K562 (cell line): ENCODE results near the gene VENTX. TPM values are rescaled to one million over a fixed set of nuclear protein-coding genes. Genes with fewer than 3 reads are reported as not detected.

Experiments used
- CBX1 ChIP-seq: sonication (generic); IDR thresholded peaks from 2 replicates; pipeline ENCODE4 v1.6.1; 2016; ENCODE audit warnings: antibody characterized with exemption, low read depth, mild to moderate bottlenecking
- CCNT2 ChIP-seq: IDR thresholded peaks from 2 replicates; pipeline ENCODE4 v1.6.1; 2011; ENCODE audit warnings: borderline replicate concordance, low read depth, mild to moderate bottlenecking, moderate library complexity, mixed read lengths, low read length; ENCODE audit not compliant: insufficient read length; ENCODE audit errors: extremely low read depth
- ETS1 ChIP-seq: conservative IDR thresholded peaks from 2 replicates; pipeline ENCODE4 v1.6.1; 2011; ENCODE audit warnings: low read depth, mild to moderate bottlenecking, low read length; ENCODE audit not compliant: control insufficient read depth
- ETV5 ChIP-seq: sonication (generic); formaldehyde crosslinking; IDR thresholded peaks from 2 replicates; pipeline ENCODE4 v1.4.0; 2020; ENCODE audit warnings: low read depth, mild to moderate bottlenecking, missing genetic modification reagents
- MTA2 ChIP-seq: fragments of 450-650 bp; IDR thresholded peaks from 2 replicates; pipeline ENCODE4 v1.6.1; 2016; ENCODE audit warnings: low read depth
- NR2C2 ChIP-seq, 2 experiments: fragments of 200-800 bp in 1 of 2; sonication (Bioruptor generic) in 1 of 2; sonication (generic) in 1 of 2; formaldehyde crosslinking in 1 of 2; IDR thresholded peaks; 2 replicates each; pipeline versions ENCODE4 v1.6.1 to v1.8.0; 2016 to 2022; ENCODE audit warnings: mild to moderate bottlenecking in 1 of 2, missing compliant biosample characterization in 1 of 2, missing genetic modification characterization in 1 of 2, missing genetic modification reagents in 1 of 2
- PATZ1 ChIP-seq: fragments of 250-450 bp; sonication (Bioruptor Pico); IDR thresholded peaks from 2 replicates; pipeline ENCODE4 v1.5.0; 2020; ENCODE audit warnings: mild to moderate bottlenecking, borderline replicate concordance
- SRSF1 ChIP-seq: fragments of 200-400 bp; formaldehyde crosslinking; IDR thresholded peaks from 2 replicates; pipeline ENCODE4 v1.6.1; 2017; ENCODE audit warnings: mild to moderate bottlenecking, low read depth, low read length, moderate library complexity
- TBP ChIP-seq: optimal IDR thresholded peaks from 2 replicates; pipeline ENCODE3; 2011; ENCODE audit warnings: low read depth, low read length, improper control_type of control experiment
- USF2 ChIP-seq: sonication (generic); formaldehyde crosslinking; IDR thresholded peaks from 2 replicates; pipeline ENCODE4 v1.5.0; 2020; ENCODE audit warnings: missing genetic modification reagents
- ZBTB43 ChIP-seq: sonication (generic); formaldehyde crosslinking; IDR thresholded peaks from 2 replicates; pipeline ENCODE4 v1.8.0; 2023; ENCODE audit warnings: mild to moderate bottlenecking, missing genetic modification reagents
- ZFX ChIP-seq: sonication (generic); formaldehyde crosslinking; IDR thresholded peaks from 2 replicates; pipeline ENCODE4 v1.8.0; 2022; ENCODE audit warnings: mild to moderate bottlenecking, missing genetic modification reagents, moderate library complexity
- ZNF518B ChIP-seq: fragments of 250-450 bp; sonication (Bioruptor Pico); IDR thresholded peaks from 2 replicates; pipeline ENCODE4 v1.5.0; 2021; ENCODE audit warnings: mild to moderate bottlenecking, moderate library complexity
- ZNF639 ChIP-seq, 2 experiments: fragments of 200-800 bp in 1 of 2; sonication (Bioruptor generic) in 1 of 2; sonication (generic) in 1 of 2; formaldehyde crosslinking in 1 of 2; IDR thresholded peaks in 1 of 2; conservative IDR thresholded peaks in 1 of 2; 2 replicates each; pipeline versions ENCODE4 v1.5.0 to v1.6.1; 2016 to 2020; ENCODE audit warnings: missing compliant biosample characterization in 1 of 2, missing genetic modification characterization in 1 of 2, missing genetic modification reagents in 1 of 2
- ZNF707 ChIP-seq: fragments of 250-450 bp; sonication (Bioruptor Pico); conservative IDR thresholded peaks from 2 replicates; pipeline ENCODE4 v1.8.0; 2022; ENCODE audit warnings: inconsistent platforms, mild to moderate bottlenecking, moderate library complexity
- ZNF778 ChIP-seq: fragments of 450-650 bp; formaldehyde crosslinking; IDR thresholded peaks from 2 replicates; pipeline ENCODE4 v1.4.0; 2020; ENCODE audit warnings: mild to moderate bottlenecking, moderate library complexity
- polyA plus RNA-seq, 8 experiments: library from polyadenylated mRNA; depleted of rRNA in 4 of 8; stranded (reverse) in 5 of 8; unstranded in 3 of 8; fragments of >200 nt; fragmentation: Nextera tagmentation in 2 of 8; fragmentation: Illumina TruSeq in 1 of 8; extraction: Ambion mirVana in 2 of 8; extraction: Trizol in 1 of 8; gene quantifications; 2 replicates each; pipeline versions ENCODE4 v1.2.1 to v1.2.3, GENCODE V29; 2011 to 2014; ENCODE audit warnings: inconsistent platforms in 1 of 8, missing spikeins in 1 of 8
- total RNA-seq, 7 experiments: library from RNA; depleted of rRNA in 6 of 7; stranded (reverse); fragments of >200 nt in 6 of 7; fragmentation: Illumina TruSeq in 2 of 7; extraction: Trizol in 2 of 7; gene quantifications; 2 replicates each; pipeline versions ENCODE4 v1.2.1 to v1.2.3, GENCODE V29; 2011 to 2021; ENCODE audit warnings: low replicate concordance in 1 of 7

VENTX gene
- total and polyA plus RNA-seq, 9 of the 15 experiments (the other 6 are each of a cell fraction or from before 2014, with no cell fraction given) = 0.07 to 0.70 (median 0.20) TPM; not detected in 1

GRCh38 chr10:133246236-133246626 lies 8.6 kb downstream of the VENTX start (continued):
- no peak for TF ChIP-seq ZNF707 (CRISPR knock-in tag)
- 0 out of 4 replicates have a peak, but pooled peaks of 1 of the 2 experiments have one; percentile 15 for TF ChIP-seq ZNF639 (CRISPR knock-in tag; conservative IDR thresholded peaks at IDR 0.05 in 1 of 2, IDR thresholded peaks at IDR 0.05 in 1 of 2)
- no peak for TF ChIP-seq ETV5 (CRISPR knock-in tag)
- no peak for TF ChIP-seq MTA2
- no peak for TF ChIP-seq NR2C2 (CRISPR knock-in tag; IDR thresholded peaks at IDR 0.05)
- 0 out of 2 replicates have a peak, but pooled peaks have one; percentile 18 for TF ChIP-seq NR2C2 (tag; IDR thresholded peaks at IDR 0.05)
- no peak for TF ChIP-seq ZBTB43
- no peak for TF ChIP-seq ETS1
- TF ChIP-seq SRSF1 = no peak
- no peak for TF ChIP-seq CCNT2
- TF ChIP-seq ZNF778 (CRISPR knock-in tag) = no peak
- TF ChIP-seq USF2 = peak; percentile 67
- TF ChIP-seq TBP = no peak
- no peak for TF ChIP-seq ZNF518B
- TF ChIP-seq CBX1 = no peak
- TF ChIP-seq PATZ1 (CRISPR knock-in tag) = no peak
- TF ChIP-seq ZFX (CRISPR knock-in tag) = peak; percentile 33
